Measurements from ENCODE around the gene SNX13. TPM values are rescaled to one million over a fixed set of nuclear protein-coding genes. Genes with fewer than 3 reads are reported as not detected.

SNX13 gene
- total RNA-seq, 1 donor from 2014 or later: 41.9 TPM

GRCh38 chr7:17786314-17786852 is 153.9 kb downstream of the SNX13 start:
- Histone ChIP-seq H3K27me3 (ENCODE audit: control insufficient read depth, insufficient read depth, low read length) (no peaks in the 10 kb centered on the region), H3K36me3 (ENCODE audit: control insufficient read depth, insufficient read depth, low read length) (no peaks in the 10 kb centered on the region), H3K4me3 (ENCODE audit: low read depth, low read length) (no peak overlapping the region)
- no peak for DNase-seq (ENCODE audit: low read depth)
- TF ChIP-seq, protein P1, sequence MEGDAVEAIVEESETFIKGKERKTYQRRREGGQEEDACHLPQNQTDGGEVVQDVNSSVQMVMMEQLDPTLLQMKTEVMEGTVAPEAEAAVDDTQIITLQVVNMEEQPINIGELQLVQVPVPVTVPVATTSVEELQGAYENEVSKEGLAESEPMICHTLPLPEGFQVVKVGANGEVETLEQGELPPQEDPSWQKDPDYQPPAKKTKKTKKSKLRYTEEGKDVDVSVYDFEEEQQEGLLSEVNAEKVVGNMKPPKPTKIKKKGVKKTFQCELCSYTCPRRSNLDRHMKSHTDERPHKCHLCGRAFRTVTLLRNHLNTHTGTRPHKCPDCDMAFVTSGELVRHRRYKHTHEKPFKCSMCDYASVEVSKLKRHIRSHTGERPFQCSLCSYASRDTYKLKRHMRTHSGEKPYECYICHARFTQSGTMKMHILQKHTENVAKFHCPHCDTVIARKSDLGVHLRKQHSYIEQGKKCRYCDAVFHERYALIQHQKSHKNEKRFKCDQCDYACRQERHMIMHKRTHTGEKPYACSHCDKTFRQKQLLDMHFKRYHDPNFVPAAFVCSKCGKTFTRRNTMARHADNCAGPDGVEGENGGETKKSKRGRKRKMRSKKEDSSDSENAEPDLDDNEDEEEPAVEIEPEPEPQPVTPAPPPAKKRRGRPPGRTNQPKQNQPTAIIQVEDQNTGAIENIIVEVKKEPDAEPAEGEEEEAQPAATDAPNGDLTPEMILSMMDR (IDR thresholded peaks at IDR 0.05; ENCODE audit: insufficient read depth, low read length, poor library complexity, severe bottlenecking): no peak

- Histone ChIP-seq H3K4me3 (ENCODE audit: low read depth, low read length) (no peak overlapping the region), H3K27me3 (ENCODE audit: control insufficient read depth, insufficient read depth, low read length) (no peaks in the 10 kb centered on the region), H3K36me3 (ENCODE audit: control insufficient read depth, insufficient read depth, low read length) (no peaks in the 10 kb centered on the region)
- TF ChIP-seq, protein P1 (IDR thresholded peaks at IDR 0.05; ENCODE audit: insufficient read depth, low read length, poor library complexity, severe bottlenecking): no peak
- DNase-seq (ENCODE audit: low read depth): no peak
These were observed 158.1 kb downstream of the SNX13 start for GRCh38 chr7:17782216-17782549.

DNA sequence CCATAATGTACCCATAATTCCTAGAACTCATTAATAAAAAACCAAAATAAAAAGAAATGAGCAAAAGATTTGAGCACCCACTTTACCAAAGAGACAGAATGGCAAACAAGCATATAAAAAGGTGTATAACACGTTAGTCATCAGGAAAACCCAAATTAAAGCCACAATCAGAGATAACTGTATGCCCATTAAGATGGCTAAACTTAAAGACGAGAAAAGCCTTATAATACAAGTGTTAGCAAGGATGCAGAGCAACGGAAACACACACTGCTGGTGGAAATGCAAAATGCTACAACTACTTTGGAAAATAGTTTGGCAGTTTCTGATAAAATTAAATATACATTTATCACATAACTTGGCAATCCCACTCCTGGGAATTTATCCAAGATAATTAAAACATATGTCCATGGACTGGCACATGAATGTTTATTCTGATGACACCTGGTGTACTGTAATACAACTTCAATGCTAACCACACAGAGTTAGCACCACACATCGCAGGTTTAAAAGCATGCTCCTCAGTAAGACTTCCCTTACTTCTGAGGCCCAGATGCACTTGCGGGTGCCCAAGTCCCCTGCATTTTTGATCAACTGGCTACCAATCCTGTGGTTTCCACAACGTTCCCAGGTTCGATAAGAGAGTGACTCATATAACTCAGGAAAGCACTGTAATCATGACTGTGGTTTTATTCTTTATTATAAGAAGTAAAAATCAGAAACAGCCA is 158.6 kb downstream of the SNX13 start:
- Histone ChIP-seq H3K4me3 (ENCODE audit: low read depth, low read length) (no peak overlapping the region), H3K27me3 (ENCODE audit: control insufficient read depth, insufficient read depth, low read length) (no peaks in the 10 kb centered on the region), H3K36me3 (ENCODE audit: control insufficient read depth, insufficient read depth, low read length) (no peaks in the 10 kb centered on the region)
- DNase-seq (ENCODE audit: low read depth): no peak
- TF ChIP-seq, protein P1 (IDR thresholded peaks at IDR 0.05; ENCODE audit: insufficient read depth, low read length, poor library complexity, severe bottlenecking): no peak

GRCh38 chr7:17779381-17779780 is 160.9 kb downstream of the SNX13 start:
- no peak for DNase-seq (ENCODE audit: low read depth)
- TF ChIP-seq, protein P1 (IDR thresholded peaks at IDR 0.05; ENCODE audit: insufficient read depth, low read length, poor library complexity, severe bottlenecking): no peak
- H3K27me3 ChIP-seq (ENCODE audit: control insufficient read depth, insufficient read depth, low read length): no peaks in the 10 kb centered on the region
- H3K36me3 ChIP-seq (ENCODE audit: control insufficient read depth, insufficient read depth, low read length): no peaks in the 10 kb centered on the region
- H3K4me3 ChIP-seq (ENCODE audit: low read depth, low read length): no peak overlapping the region

DNA sequence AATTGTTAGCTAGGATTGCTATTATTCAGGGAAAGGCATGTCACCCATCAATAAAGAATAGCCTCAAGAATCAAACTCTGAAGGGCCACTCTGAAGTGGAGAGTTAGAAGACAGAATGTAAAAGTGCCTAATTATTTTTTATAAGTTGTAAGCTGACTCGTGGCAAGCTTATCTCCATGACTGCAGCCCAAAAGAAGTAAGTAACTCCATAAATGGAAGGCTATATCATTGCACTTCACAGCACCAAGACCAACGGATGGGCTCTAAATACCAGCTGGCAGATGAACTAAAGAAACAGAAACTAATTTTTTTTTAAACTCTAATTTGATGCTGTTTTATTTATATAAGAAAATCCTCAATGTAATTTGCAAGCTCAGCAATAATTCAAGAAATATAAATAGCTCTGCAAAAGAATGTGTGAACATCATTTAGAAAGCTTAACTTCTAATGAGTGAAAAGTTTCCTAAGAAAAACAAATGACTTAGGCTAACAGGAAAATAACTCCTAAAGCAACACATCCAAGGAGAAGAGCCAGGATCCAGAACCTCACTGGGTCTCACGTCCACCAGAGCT is 165.5 kb downstream of the SNX13 start:
- H3K36me3 ChIP-seq (ENCODE audit: control insufficient read depth, insufficient read depth, low read length): no peaks in the 10 kb centered on the region
- no peaks in the 10 kb centered on the region for H3K27me3 ChIP-seq (ENCODE audit: control insufficient read depth, insufficient read depth, low read length)
- H3K4me3 ChIP-seq (ENCODE audit: low read depth, low read length): no peak overlapping the region
- TF ChIP-seq, protein P1 (IDR thresholded peaks at IDR 0.05; ENCODE audit: insufficient read depth, low read length, poor library complexity, severe bottlenecking): no peak
- DNase-seq (ENCODE audit: low read depth): no peak

Data from kidney epithelial cell (primary cell).